GM12892 (cell line): ENCODE results near the gene ERVH48-1.

Experiments used
- POLR2A ChIP-seq: IDR thresholded peaks from 2 replicates; pipeline ENCODE4 v1.6.1; 2011; ENCODE audit warnings: low read depth, low read length, control low read depth
- POLR2AphosphoS5 ChIP-seq: IDR thresholded peaks from 2 replicates; pipeline ENCODE4 v1.6.1; 2011; ENCODE audit warnings: low read depth, low read length, control low read depth
- TAF1 ChIP-seq: IDR thresholded peaks from 2 replicates; pipeline ENCODE4 v1.6.1; 2011; ENCODE audit warnings: low read depth, mild to moderate bottlenecking, control low read depth, low read length, borderline replicate concordance

- no peak; the same call in 1 of the 2 replicates for TF ChIP-seq POLR2AphosphoS5
- no peak for TF ChIP-seq POLR2A
- TF ChIP-seq TAF1 = no peak
Measured at GRCh38 chr21:42873096-42873495, 52.3 kb downstream of the ERVH48-1 start.
